ENCODE data around the gene CLDN5.
A peak's percentile ranks its signal among the peaks of the same experiment; 100 is the strongest.

The CLDN5 gene

GRCh38 chr22:19488884-19489843 lies 35.0 kb downstream of the CLDN5 start:
- DNase-seq (ENCODE audit: extremely low read depth, insufficient read length), result no peak
- peaks cover 7% of the 10 kb centered on the region for H3K36me3 ChIP-seq (ENCODE audit: control insufficient read depth, insufficient read depth, low read length)

GRCh38 chr22:19488285-19488684 lies 35.9 kb downstream of the CLDN5 start:
- TF ChIP-seq CTCF (IDR thresholded peaks at IDR 0.05; ENCODE audit: insufficient read depth, low read length, poor library complexity, severe bottlenecking), result no peak
- Histone ChIP-seq H3K27me3 (replicated peaks; ENCODE audit: control insufficient read depth, insufficient read depth, low read length) (no peaks in the 10 kb centered on the region), H3K36me3 (ENCODE audit: control insufficient read depth, insufficient read depth, low read length) (peaks cover 5% of the 10 kb centered on the region), H3K4me3 (replicated peaks; ENCODE audit: low read depth, low read length) (no peak overlapping the region)
- DNase-seq (ENCODE audit: extremely low read depth, insufficient read length), result no peak

More at GRCh38 chr22:19488884-19489843, 35.0 kb downstream of the CLDN5 start:
- TF ChIP-seq CTCF (IDR thresholded peaks at IDR 0.05; ENCODE audit: insufficient read depth, low read length, poor library complexity, severe bottlenecking), result no peak
- Histone ChIP-seq H3K27me3 (replicated peaks; ENCODE audit: control insufficient read depth, insufficient read depth, low read length) (no peaks in the 10 kb centered on the region), H3K4me3 (replicated peaks; ENCODE audit: low read depth, low read length) (no peak overlapping the region)

DNA sequence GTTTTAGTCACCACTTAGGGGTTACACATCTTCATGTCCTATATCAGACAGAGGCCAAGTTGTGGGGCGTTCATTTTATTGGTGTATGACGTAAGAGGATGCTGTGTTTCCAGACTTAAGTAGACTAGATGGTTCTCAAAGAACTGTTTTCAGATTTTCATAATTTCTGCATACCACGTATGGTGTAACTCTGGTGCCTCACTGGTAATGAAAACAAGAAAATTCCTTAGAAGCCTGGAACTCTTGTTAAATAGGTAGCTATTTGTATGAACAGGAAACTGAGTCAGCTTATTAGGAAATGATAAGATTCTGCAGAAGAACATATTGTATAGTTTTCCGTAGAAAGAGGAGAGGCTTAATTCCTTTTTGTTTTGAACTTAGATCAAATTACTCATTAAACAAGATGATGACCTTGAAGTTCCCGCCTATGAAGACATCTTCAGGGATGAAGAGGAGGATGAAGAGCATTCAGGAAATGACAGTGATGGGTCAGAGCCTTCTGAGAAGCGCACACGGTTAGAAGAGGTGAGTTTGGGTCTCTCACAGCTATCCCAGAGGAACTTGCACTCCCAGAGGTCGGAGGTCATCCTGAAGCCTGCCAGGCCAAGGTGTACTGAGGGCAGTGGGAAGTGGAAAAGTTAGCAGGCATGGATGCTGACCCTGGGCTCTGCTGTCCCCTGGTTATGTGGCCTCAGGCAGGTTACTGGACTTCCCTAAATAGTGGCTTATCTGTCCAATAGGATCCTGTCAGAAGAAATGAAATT lies 40.5 kb downstream of the CLDN5 start:
- TF ChIP-seq CTCF (IDR thresholded peaks at IDR 0.05; ENCODE audit: insufficient read depth, low read length, poor library complexity, severe bottlenecking), result no peak
- DNase-seq (ENCODE audit: extremely low read depth, insufficient read length), result no peak
- peaks cover 5% of the 10 kb centered on the region for H3K36me3 ChIP-seq (ENCODE audit: control insufficient read depth, insufficient read depth, low read length)
- H3K27me3 ChIP-seq (replicated peaks; ENCODE audit: control insufficient read depth, insufficient read depth, low read length), result no peaks in the 10 kb centered on the region
- H3K4me3 ChIP-seq (replicated peaks; ENCODE audit: low read depth, low read length), result no peak overlapping the region

DNA sequence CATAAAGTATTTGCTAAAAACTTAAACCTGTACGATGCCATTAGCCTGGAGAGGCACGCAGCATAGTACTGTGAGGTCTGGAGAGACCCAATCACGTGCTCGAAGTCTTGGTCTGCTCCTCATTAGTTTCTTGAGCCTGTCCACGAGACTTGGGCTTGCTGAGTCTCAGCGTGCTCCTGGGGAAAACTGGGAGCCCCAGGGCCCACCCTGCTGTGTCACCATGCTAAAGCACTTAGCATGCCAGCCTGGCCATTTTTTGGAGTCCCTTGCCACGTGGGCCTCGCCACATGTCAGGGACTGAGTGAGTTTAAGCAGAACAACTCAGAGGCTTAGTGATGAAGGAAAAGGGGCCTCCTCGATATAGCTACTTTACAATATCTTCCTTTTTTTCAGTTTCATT lies 41.9 kb downstream of the CLDN5 start:
- Histone ChIP-seq H3K27me3 (replicated peaks; ENCODE audit: control insufficient read depth, insufficient read depth, low read length) (no peaks in the 10 kb centered on the region), H3K4me3 (replicated peaks; ENCODE audit: low read depth, low read length) (no peak overlapping the region), H3K36me3 (ENCODE audit: control insufficient read depth, insufficient read depth, low read length) (peaks cover 5% of the 10 kb centered on the region)
- DNase-seq (ENCODE audit: extremely low read depth, insufficient read length), result no peak
- TF ChIP-seq CTCF (IDR thresholded peaks at IDR 0.05; ENCODE audit: insufficient read depth, low read length, poor library complexity, severe bottlenecking), result no peak

DNA sequence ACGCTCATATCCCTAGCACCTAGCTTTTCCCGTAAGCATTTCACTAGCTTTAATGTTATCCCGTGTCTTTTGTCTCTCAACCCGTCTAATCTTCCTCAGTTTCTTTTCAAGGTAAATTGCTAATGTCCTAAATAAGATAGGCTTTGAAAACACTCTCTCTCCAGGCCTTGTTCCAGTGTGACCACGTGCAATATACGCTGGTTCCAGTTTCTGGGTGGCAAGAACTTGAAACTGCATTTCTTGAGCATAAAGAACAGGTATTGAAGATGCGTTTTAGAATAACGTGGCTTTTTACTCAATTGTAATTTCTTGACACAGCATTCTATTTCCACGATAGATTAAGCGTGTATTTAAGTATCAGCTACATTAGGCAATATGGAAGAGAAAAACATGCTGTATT lies 43.4 kb downstream of the CLDN5 start:
- Histone ChIP-seq H3K36me3 (ENCODE audit: control insufficient read depth, insufficient read depth, low read length) (peaks cover 7% of the 10 kb centered on the region), H3K4me3 (replicated peaks; ENCODE audit: low read depth, low read length) (peak overlapping the region; percentile 89), H3K27me3 (replicated peaks; ENCODE audit: control insufficient read depth, insufficient read depth, low read length) (no peaks in the 10 kb centered on the region)
- no peak for DNase-seq (ENCODE audit: extremely low read depth, insufficient read length)
- TF ChIP-seq CTCF (IDR thresholded peaks at IDR 0.05; ENCODE audit: insufficient read depth, low read length, poor library complexity, severe bottlenecking), result no peak

Data from GM06990 (cell line).